WTC11 (cell line): ENCODE results near the gene RACK1.

Source experiments
- CREB1 ChIP-seq: sonication (generic); formaldehyde crosslinking; IDR thresholded peaks from 2 replicates; pipeline ENCODE4 v1.8.0; 2023; ENCODE audit warnings: mild to moderate bottlenecking, missing genetic modification reagents
- E2F5 ChIP-seq: sonication (generic); formaldehyde crosslinking; IDR thresholded peaks from 2 replicates; pipeline ENCODE4 v1.8.1; 2022; ENCODE audit warnings: mild to moderate bottlenecking, moderate library complexity, missing genetic modification reagents
- MAX ChIP-seq: sonication (generic); formaldehyde crosslinking; IDR thresholded peaks from 2 replicates; pipeline ENCODE4 v1.8.0; 2022; ENCODE audit warnings: mild to moderate bottlenecking, missing genetic modification reagents
- ZNF416 ChIP-seq: fragments of 250-450 bp; sonication (Bioruptor Pico); IDR thresholded peaks from 2 replicates; pipeline ENCODE4 v1.9.0; 2021; ENCODE audit warnings: mild to moderate bottlenecking, inconsistent platforms
- ZNF671 ChIP-seq: fragments of 250-450 bp; sonication (Bioruptor Pico); IDR thresholded peaks from 2 replicates; pipeline ENCODE4 v1.8.0; 2021; ENCODE audit warnings: mild to moderate bottlenecking
- TF ChIP-seq, protein P1 (sequence below): fragments of 200-600 bp; IDR thresholded peaks from 2 replicates; pipeline ENCODE4 v1.8.0; 2022; ENCODE audit warnings: antibody characterized with exemption

- TF ChIP-seq CREB1 (CRISPR knock-in tag) (no peak), MAX (CRISPR knock-in tag) (no peak), ZNF671 (no peak), ZNF416 (CRISPR knock-in tag) (no peak), E2F5 (CRISPR knock-in tag) (no peak)
- TF ChIP-seq, protein P1, sequence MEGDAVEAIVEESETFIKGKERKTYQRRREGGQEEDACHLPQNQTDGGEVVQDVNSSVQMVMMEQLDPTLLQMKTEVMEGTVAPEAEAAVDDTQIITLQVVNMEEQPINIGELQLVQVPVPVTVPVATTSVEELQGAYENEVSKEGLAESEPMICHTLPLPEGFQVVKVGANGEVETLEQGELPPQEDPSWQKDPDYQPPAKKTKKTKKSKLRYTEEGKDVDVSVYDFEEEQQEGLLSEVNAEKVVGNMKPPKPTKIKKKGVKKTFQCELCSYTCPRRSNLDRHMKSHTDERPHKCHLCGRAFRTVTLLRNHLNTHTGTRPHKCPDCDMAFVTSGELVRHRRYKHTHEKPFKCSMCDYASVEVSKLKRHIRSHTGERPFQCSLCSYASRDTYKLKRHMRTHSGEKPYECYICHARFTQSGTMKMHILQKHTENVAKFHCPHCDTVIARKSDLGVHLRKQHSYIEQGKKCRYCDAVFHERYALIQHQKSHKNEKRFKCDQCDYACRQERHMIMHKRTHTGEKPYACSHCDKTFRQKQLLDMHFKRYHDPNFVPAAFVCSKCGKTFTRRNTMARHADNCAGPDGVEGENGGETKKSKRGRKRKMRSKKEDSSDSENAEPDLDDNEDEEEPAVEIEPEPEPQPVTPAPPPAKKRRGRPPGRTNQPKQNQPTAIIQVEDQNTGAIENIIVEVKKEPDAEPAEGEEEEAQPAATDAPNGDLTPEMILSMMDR = no peak
Measured at GRCh38 chr5:181230551-181230950, 13.2 kb downstream of the RACK1 start.
